ENCODE measurements around the gene TRIM28. TPM values are rescaled to one million over a fixed set of nuclear protein-coding genes. Genes with fewer than 3 reads are reported as not detected.

TRIM28 gene
- polyA plus RNA-seq, 1 donor from 2014 or later = 256 TPM

GRCh38 chr19:58571575-58571947, 27.7 kb downstream of the TRIM28 start:
- Histone ChIP-seq H3K4me3 (ENCODE audit: low read length) (peak overlapping the region; percentile 97), H4K20me1 (ENCODE audit: insufficient read depth) (no peaks in the 10 kb centered on the region), H3K9me3 (ENCODE audit: low read length) (no peaks in the 10 kb centered on the region), H3K9me2 (ENCODE audit: insufficient read depth, low read length) (no peaks in the 10 kb centered on the region), H3K79me2 (replicated peaks; ENCODE audit: insufficient read depth, low read length) (peaks cover 5% of the 10 kb centered on the region), H3F3A (ENCODE audit: insufficient read depth, low read length, poor library complexity, severe bottlenecking) (no peaks in the 10 kb centered on the region), H3K9ac (ENCODE audit: low read length) (no peak overlapping the region), H2AFZ (ENCODE audit: low read depth, low read length) (no peak overlapping the region), H3K4me2 (ENCODE audit: low read length) (no peak overlapping the region), H3K36me3 (ENCODE audit: insufficient read depth, low read length) (no peaks in the 10 kb centered on the region), H3K27me3 (ENCODE audit: insufficient read depth, low read depth, low read length) (no peaks in the 10 kb centered on the region), H3K27ac (ENCODE audit: low read length) (no peak overlapping the region)
- no peak for TF ChIP-seq MXI1 (conservative IDR thresholded peaks at IDR 0.05; ENCODE audit: poor library complexity, severe bottlenecking)
- no peak for TF ChIP-seq RAD21 (conservative IDR thresholded peaks at IDR 0.05)
- TF ChIP-seq POLR2AphosphoS5 (IDR thresholded peaks at IDR 0.05) = no peak
- no peak for TF ChIP-seq REST (IDR thresholded peaks at IDR 0.05; ENCODE audit: borderline replicate concordance)
- no peak for TF ChIP-seq EZH2 (IDR thresholded peaks at IDR 0.05; ENCODE audit: borderline replicate concordance, insufficient read depth, low read length, poor library complexity, severe bottlenecking)
- TF ChIP-seq EP300 (conservative IDR thresholded peaks at IDR 0.05; ENCODE audit: poor library complexity, severe bottlenecking) = no peak
- no peak for TF ChIP-seq SMC3 (conservative IDR thresholded peaks at IDR 0.05; ENCODE audit: poor library complexity)
- no peak for TF ChIP-seq TAF1 (IDR thresholded peaks at IDR 0.05; ENCODE audit: low read depth)
- TF ChIP-seq CTCF (IDR thresholded peaks at IDR 0.05; ENCODE audit: poor library complexity, severe bottlenecking) = no peak

- Histone ChIP-seq H3K9me3 (ENCODE audit: low read length) (no peaks in the 10 kb centered on the region), H3K4me2 (ENCODE audit: low read length) (peak overlapping the region; percentile 80), H3F3A (ENCODE audit: insufficient read depth, low read length, poor library complexity, severe bottlenecking) (no peaks in the 10 kb centered on the region), H3K4me3 (ENCODE audit: low read length) (peak overlapping the region; percentile 97), H2AFZ (ENCODE audit: low read depth, low read length) (peak overlapping the region; percentile 88), H3K27me3 (ENCODE audit: insufficient read depth, low read depth, low read length) (no peaks in the 10 kb centered on the region), H3K27ac (ENCODE audit: low read length) (peak overlapping the region; percentile 99), H4K20me1 (ENCODE audit: insufficient read depth) (no peaks in the 10 kb centered on the region), H3K79me2 (replicated peaks; ENCODE audit: insufficient read depth, low read length) (peaks cover 8% of the 10 kb centered on the region), H3K9ac (ENCODE audit: low read length) (peak overlapping the region; percentile 97), H3K9me2 (ENCODE audit: insufficient read depth, low read length) (no peaks in the 10 kb centered on the region), H3K36me3 (ENCODE audit: insufficient read depth, low read length) (no peaks in the 10 kb centered on the region)
- no peak for TF ChIP-seq EP300 (conservative IDR thresholded peaks at IDR 0.05; ENCODE audit: poor library complexity, severe bottlenecking)
- peak; percentile 65 for TF ChIP-seq TAF1 (IDR thresholded peaks at IDR 0.05; ENCODE audit: low read depth)
- no peak for TF ChIP-seq EZH2 (IDR thresholded peaks at IDR 0.05; ENCODE audit: borderline replicate concordance, insufficient read depth, low read length, poor library complexity, severe bottlenecking)
- peak; percentile 14 for TF ChIP-seq REST (IDR thresholded peaks at IDR 0.05; ENCODE audit: borderline replicate concordance)
- TF ChIP-seq MXI1 (conservative IDR thresholded peaks at IDR 0.05; ENCODE audit: poor library complexity, severe bottlenecking) = no peak
- no peak for TF ChIP-seq CTCF (IDR thresholded peaks at IDR 0.05; ENCODE audit: poor library complexity, severe bottlenecking)
These were observed 28.4 kb downstream of the TRIM28 start for GRCh38 chr19:58572026-58572817.
